Colonic mucosa (tissue), 4 donors: ENCODE data around the gene ATN1. TPM values are rescaled to one million over a fixed set of nuclear protein-coding genes. Genes with fewer than 3 reads are reported as not detected.

ENCODE experiments used
- DNase-seq: peaks from one replicate; pipeline ENCODE4 v3.0.0-alpha.2; 2020
- H3K27ac ChIP-seq: fragments of 200-600 bp; one replicate; pipeline ENCODE4 v1.8.0; 2021
- H3K27me3 ChIP-seq: fragments of 200-600 bp; one replicate; pipeline ENCODE4 v1.8.0; 2021
- H3K36me3 ChIP-seq: fragments of 200-600 bp; one replicate; pipeline ENCODE4 v1.8.0; 2021
- H3K4me1 ChIP-seq: fragments of 200-600 bp; one replicate; pipeline ENCODE4 v1.8.0; 2021; ENCODE audit warnings: mild to moderate bottlenecking
- H3K4me3 ChIP-seq: fragments of 200-600 bp; one replicate; pipeline ENCODE4 v1.8.0; 2021
- H3K9ac ChIP-seq, 2 donors: one replicate each; pipeline ENCODE4 v1.7.0; 2013; ENCODE audit warnings: control low read depth in 2 of 2, low read depth in 2 of 2, low read length in 2 of 2
- H3K9me3 ChIP-seq: fragments of 200-600 bp; one replicate; pipeline ENCODE4 v1.8.0; 2021
- intact Hi-C: fragments of 100-400 bp; cut with DNase I; formaldehyde crosslinking; loops from one replicate; pipeline ENCODE4 v1.14.1; 2022
- total RNA-seq, 2 donors: library from RNA; stranded (reverse); fragmentation: NEBNext Ultra II Directional in 1 of 2; extraction: Animal tissue kit (Norgen Biotek cat#: 25700) in 1 of 2; gene quantifications; one replicate each; pipeline ENCODE4 v1.2.1, GENCODE V29; 2021
- TF ChIP-seq, protein P1 (sequence below): fragments of 200-600 bp; IDR thresholded peaks from one replicate; pipeline ENCODE4 v1.8.0; 2022; ENCODE audit warnings: antibody characterized with exemption, mild to moderate bottlenecking
- donor health status: healthy.
- donor health status: DM: no; HTN: no; CAD: no.
- donor health status: DM: no; HTN: no; CAD: no.

The ATN1 gene
- total RNA-seq, 2 donors from 2014 or later: 67.5 to 103 TPM

DNA sequence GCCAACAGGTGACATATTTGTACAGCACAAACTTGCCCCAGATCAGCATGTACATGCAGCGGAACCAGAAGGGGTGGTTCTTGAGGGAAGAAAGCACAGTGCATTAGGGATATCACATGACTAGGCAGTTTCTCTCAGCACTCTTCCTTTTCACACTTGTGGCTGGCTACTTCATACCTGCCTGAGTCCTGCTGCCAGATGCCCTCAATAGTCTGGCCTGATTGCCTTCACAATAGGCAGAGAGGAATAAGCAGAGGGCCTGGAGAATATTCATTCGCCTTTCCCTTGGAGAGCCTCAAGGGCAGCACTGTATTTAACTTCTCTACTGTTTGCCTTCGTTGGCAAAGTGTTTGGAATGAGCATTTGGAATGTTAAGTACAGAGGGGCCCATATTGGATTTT, 50.9 kb downstream of the ATN1 start:
- H3K4me3 ChIP-seq: no peak overlapping the region
- H3K27ac ChIP-seq: no peak overlapping the region
- TF ChIP-seq, protein P1, sequence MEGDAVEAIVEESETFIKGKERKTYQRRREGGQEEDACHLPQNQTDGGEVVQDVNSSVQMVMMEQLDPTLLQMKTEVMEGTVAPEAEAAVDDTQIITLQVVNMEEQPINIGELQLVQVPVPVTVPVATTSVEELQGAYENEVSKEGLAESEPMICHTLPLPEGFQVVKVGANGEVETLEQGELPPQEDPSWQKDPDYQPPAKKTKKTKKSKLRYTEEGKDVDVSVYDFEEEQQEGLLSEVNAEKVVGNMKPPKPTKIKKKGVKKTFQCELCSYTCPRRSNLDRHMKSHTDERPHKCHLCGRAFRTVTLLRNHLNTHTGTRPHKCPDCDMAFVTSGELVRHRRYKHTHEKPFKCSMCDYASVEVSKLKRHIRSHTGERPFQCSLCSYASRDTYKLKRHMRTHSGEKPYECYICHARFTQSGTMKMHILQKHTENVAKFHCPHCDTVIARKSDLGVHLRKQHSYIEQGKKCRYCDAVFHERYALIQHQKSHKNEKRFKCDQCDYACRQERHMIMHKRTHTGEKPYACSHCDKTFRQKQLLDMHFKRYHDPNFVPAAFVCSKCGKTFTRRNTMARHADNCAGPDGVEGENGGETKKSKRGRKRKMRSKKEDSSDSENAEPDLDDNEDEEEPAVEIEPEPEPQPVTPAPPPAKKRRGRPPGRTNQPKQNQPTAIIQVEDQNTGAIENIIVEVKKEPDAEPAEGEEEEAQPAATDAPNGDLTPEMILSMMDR: no peak
- no peaks in the 10 kb centered on the region for H3K27me3 ChIP-seq
- H3K9ac ChIP-seq: no peak overlapping the region
- peaks cover 29% of the 10 kb centered on the region for H3K36me3 ChIP-seq
- H3K4me1 ChIP-seq: no peaks in the 10 kb centered on the region
- intact Hi-C loops: loop anchor here (5.0 kb wide), 1 partner anchor 34 kb away; no protein-coding TSS in a partner anchor
- no peaks in the 10 kb centered on the region for H3K9me3 ChIP-seq
- no peak for DNase-seq

DNA sequence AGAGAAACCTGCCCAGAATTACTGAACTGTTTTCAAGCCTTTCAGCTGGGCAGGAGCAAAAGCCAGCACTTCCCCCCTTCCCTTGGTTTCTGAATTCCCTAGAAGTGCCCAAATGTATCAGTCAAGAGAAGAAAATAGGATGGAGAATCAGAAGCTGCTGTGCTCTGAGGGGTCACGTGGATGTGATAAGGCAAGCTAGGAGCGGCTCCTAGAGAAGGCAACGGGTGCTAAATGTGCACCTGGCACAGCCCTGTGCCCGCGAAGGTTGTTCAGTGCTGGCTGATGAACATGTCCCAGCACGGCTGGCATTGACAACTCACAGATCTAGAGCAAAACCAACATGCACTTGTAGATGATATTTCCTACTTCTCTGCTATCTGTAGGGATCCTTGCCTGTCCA, 51.3 kb downstream of the ATN1 start:
- Histone ChIP-seq H3K9ac (no peak overlapping the region), H3K36me3 (peaks cover 29% of the 10 kb centered on the region), H3K4me3 (no peak overlapping the region), H3K27me3 (no peaks in the 10 kb centered on the region), H3K4me1 (no peaks in the 10 kb centered on the region), H3K9me3 (no peaks in the 10 kb centered on the region), H3K27ac (no peak overlapping the region)
- no peak for DNase-seq
- TF ChIP-seq, protein P1: no peak
- intact Hi-C loops: loop anchor here (5.0 kb wide), 1 partner anchor 33 kb away; no protein-coding TSS in a partner anchor

DNA sequence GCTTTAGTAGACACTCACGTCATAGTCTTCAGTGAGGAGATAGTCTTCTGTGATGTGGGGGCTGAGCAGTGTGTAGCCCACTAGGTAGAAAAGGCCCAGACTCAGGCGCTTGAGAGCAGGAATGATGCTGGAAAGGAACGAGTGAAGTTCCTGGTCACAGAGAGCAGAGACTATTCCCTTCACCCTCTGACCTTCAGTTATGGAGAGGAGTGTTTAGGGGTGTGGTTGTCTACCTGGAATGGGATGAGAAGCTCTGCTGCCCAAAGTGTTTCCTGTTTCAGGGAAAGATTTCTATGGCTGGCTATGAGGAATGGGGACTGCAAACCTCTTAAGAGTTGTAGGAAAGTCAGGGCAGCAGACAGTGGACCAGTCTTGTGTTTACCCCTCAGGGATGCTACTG, 51.7 kb downstream of the ATN1 start:
- no peaks in the 10 kb centered on the region for H3K9me3 ChIP-seq
- TF ChIP-seq, protein P1: no peak
- intact Hi-C loops: loop anchor here (5.0 kb wide), 1 partner anchor 33 kb away; no protein-coding TSS in a partner anchor
- peaks cover 29% of the 10 kb centered on the region for H3K36me3 ChIP-seq
- H3K4me1 ChIP-seq: no peaks in the 10 kb centered on the region
- no peak overlapping the region for H3K4me3 ChIP-seq
- H3K27me3 ChIP-seq: no peaks in the 10 kb centered on the region
- H3K27ac ChIP-seq: no peak overlapping the region
- no peak for DNase-seq
- H3K9ac ChIP-seq: no peak overlapping the region

DNA sequence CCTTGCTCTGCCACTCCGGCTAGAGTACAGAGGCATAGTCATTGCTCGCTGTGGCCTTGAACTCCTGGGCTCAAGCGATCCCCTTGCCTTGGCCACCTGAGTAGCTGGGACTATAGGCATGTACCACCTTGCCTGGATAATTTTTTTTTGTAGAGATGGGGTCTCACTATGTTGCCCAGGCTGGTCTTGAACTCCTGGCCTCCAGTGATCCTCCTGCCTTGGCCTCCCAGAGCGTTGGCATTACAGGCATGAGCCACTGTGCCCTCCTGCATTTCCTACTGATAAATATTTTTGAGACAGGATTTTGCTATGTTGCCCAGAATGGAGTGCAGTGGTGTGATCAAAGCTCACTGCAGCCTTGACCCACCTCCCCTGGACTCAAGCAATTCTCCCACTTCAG, 52.3 kb downstream of the ATN1 start:
- TF ChIP-seq, protein P1: no peak

DNA sequence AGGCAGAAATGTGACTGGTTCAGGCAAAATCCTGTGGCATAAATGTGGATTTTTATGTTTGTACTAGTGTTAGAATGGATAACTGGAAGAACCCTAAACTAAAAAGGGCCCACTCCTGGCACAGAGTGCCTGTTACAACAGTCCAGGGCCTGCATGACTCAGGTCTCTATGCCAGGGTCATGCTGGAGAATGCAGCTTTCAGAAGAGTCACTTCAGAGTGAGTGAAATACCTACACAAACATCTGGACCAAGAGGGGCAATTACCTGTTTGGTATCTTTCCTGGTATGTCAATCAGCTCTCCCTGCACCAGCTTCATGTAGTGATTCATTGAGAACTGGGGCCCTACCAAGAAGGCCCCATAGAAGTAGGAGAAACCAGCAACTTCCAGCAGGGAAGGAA, 53.0 kb downstream of the ATN1 start:
- Histone ChIP-seq H3K27ac (no peak overlapping the region), H3K27me3 (no peaks in the 10 kb centered on the region), H3K4me1 (no peaks in the 10 kb centered on the region), H3K9me3 (no peaks in the 10 kb centered on the region), H3K9ac (no peak overlapping the region), H3K36me3 (peaks cover 29% of the 10 kb centered on the region), H3K4me3 (no peak overlapping the region)
- no peak for DNase-seq
- TF ChIP-seq, protein P1: no peak
- intact Hi-C loops: no loop called here

More for the DNA sequence above, 52.3 kb downstream of the ATN1 start:
- no peak overlapping the region for H3K9ac ChIP-seq
- no peak overlapping the region for H3K4me3 ChIP-seq
- H3K27me3 ChIP-seq: no peaks in the 10 kb centered on the region
- H3K4me1 ChIP-seq: no peaks in the 10 kb centered on the region
- intact Hi-C loops: no loop called here
- no peak for DNase-seq
- peaks cover 29% of the 10 kb centered on the region for H3K36me3 ChIP-seq
- H3K9me3 ChIP-seq: no peaks in the 10 kb centered on the region
- no peak overlapping the region for H3K27ac ChIP-seq
